DND-41 (cell line): ENCODE data around the gene RBM34.

Experiments
- ATAC-seq: fragments of 200-7000 bp; cut with Tn5 transposase; 3 replicates; pipeline ENCODE4 v1.9.1; 2021; ENCODE audit warnings: low read depth; ENCODE audit not compliant: insufficient read depth
- DNase-seq: peaks from one replicate; pipeline ENCODE4 v3.0.0-alpha.2; 2020
- H2AFZ ChIP-seq: 2 replicates; pipeline ENCODE4 v1.6.0; 2012; ENCODE audit warnings: low read depth, low read length
- H3K27ac ChIP-seq: 2 replicates; pipeline ENCODE4 v1.5.1; 2012; ENCODE audit warnings: low read length, inconsistent platforms
- H3K27me3 ChIP-seq: fragments of 200-600 bp; sonication (generic); 2 replicates; pipeline ENCODE4 v1.6.0; 2012; ENCODE audit warnings: low read length, mild to moderate bottlenecking, inconsistent platforms; ENCODE audit not compliant: insufficient read depth, poor library complexity
- H3K36me3 ChIP-seq: 2 replicates; pipeline ENCODE4 v1.5.1; 2012; ENCODE audit warnings: low read length, inconsistent platforms; ENCODE audit not compliant: insufficient read depth
- H3K4me1 ChIP-seq: 2 replicates; pipeline ENCODE4 v1.5.1; 2012; ENCODE audit warnings: mild to moderate bottlenecking, low read length; ENCODE audit not compliant: insufficient read depth
- H3K4me2 ChIP-seq: 2 replicates; pipeline ENCODE4 v1.6.0; 2012; ENCODE audit warnings: mild to moderate bottlenecking, moderate library complexity, low read length, inconsistent platforms; ENCODE audit not compliant: insufficient read depth
- H3K4me3 ChIP-seq, 2 experiments: fragments of 200-600 bp in 1 of 2; shearing (Covaris generic) in 1 of 2; 2 replicates each; pipeline ENCODE4 v1.5.1; 2012 to 2016; ENCODE audit warnings: inconsistent platforms in 2 of 2, low read length in 2 of 2, mild to moderate bottlenecking in 2 of 2, low read depth in 1 of 2, moderate library complexity in 1 of 2
- H3K79me2 ChIP-seq: 2 replicates; pipeline ENCODE4 v1.6.0; 2012; ENCODE audit warnings: low read length, inconsistent platforms; ENCODE audit not compliant: insufficient read depth
- H3K9ac ChIP-seq: 2 replicates; pipeline ENCODE4 v1.6.0; 2012; ENCODE audit warnings: low read depth, mild to moderate bottlenecking, inconsistent platforms, low read length, moderate library complexity
- H3K9me3 ChIP-seq: 2 replicates; pipeline ENCODE4 v1.5.1; 2012; ENCODE audit warnings: low read length, moderate library complexity, mild to moderate bottlenecking, inconsistent platforms; ENCODE audit not compliant: insufficient read depth, severe bottlenecking
- H4K20me1 ChIP-seq: 2 replicates; pipeline ENCODE4 v1.6.0; 2012; ENCODE audit warnings: low read length; ENCODE audit not compliant: insufficient read depth
- EZH2 ChIP-seq: IDR thresholded peaks from 3 replicates; pipeline ENCODE4 v1.6.1; 2012; ENCODE audit warnings: borderline replicate concordance, low read depth, mild to moderate bottlenecking, moderate library complexity, low read length, inconsistent platforms; ENCODE audit not compliant: severe bottlenecking
- TF ChIP-seq, protein P1 (sequence below): IDR thresholded peaks from 2 replicates; pipeline ENCODE4 v1.5.1; 2012; ENCODE audit warnings: borderline replicate concordance, low read length, moderate library complexity, mild to moderate bottlenecking; ENCODE audit not compliant: poor library complexity, severe bottlenecking; ENCODE audit errors: extremely low read depth

The RBM34 gene

DNA sequence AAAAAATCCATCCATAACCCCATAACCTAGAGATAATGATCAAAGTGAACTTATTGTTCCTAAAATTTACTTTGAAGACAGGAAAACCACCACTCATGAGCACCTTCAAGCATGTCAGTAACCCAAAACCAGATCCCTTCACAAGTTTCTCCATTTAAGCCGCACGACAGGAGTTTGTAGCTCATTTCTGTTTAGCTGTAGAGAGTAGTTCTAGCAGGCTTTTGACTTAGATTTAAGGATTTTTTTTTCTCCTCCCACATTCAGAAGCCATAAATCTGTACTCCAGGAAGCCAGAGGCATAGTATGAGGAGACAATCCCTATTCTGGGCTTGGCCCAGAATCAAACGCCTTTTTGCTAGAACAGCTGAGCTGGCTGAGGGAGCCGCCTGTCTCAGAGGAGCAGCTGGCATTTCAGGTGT is 58.0 kb downstream of the RBM34 start:
- ATAC-seq, result peak; percentile 78
- peaks cover 24% of the 10 kb centered on the region for H4K20me1 ChIP-seq
- H3K27ac ChIP-seq, result 0 out of 2 replicates have a peak overlapping the region, but pooled peaks have one; percentile 48
- no peak overlapping the region for H3K9ac ChIP-seq
- no peak overlapping the region for H3K4me2 ChIP-seq
- H3K27me3 ChIP-seq, result no peaks in the 10 kb centered on the region
- TF ChIP-seq, protein P1, sequence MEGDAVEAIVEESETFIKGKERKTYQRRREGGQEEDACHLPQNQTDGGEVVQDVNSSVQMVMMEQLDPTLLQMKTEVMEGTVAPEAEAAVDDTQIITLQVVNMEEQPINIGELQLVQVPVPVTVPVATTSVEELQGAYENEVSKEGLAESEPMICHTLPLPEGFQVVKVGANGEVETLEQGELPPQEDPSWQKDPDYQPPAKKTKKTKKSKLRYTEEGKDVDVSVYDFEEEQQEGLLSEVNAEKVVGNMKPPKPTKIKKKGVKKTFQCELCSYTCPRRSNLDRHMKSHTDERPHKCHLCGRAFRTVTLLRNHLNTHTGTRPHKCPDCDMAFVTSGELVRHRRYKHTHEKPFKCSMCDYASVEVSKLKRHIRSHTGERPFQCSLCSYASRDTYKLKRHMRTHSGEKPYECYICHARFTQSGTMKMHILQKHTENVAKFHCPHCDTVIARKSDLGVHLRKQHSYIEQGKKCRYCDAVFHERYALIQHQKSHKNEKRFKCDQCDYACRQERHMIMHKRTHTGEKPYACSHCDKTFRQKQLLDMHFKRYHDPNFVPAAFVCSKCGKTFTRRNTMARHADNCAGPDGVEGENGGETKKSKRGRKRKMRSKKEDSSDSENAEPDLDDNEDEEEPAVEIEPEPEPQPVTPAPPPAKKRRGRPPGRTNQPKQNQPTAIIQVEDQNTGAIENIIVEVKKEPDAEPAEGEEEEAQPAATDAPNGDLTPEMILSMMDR, result no peak
- no peak for TF ChIP-seq EZH2
- H3K36me3 ChIP-seq, result peaks cover 10% of the 10 kb centered on the region
- DNase-seq, result peak; percentile 64
- no peaks in the 10 kb centered on the region for H3K79me2 ChIP-seq
- H3K4me3 ChIP-seq, result no peak overlapping the region
- H2AFZ ChIP-seq, result no peak overlapping the region
- no peaks in the 10 kb centered on the region for H3K9me3 ChIP-seq
- H3K4me1 ChIP-seq, result peaks cover 21% of the 10 kb centered on the region

DNA sequence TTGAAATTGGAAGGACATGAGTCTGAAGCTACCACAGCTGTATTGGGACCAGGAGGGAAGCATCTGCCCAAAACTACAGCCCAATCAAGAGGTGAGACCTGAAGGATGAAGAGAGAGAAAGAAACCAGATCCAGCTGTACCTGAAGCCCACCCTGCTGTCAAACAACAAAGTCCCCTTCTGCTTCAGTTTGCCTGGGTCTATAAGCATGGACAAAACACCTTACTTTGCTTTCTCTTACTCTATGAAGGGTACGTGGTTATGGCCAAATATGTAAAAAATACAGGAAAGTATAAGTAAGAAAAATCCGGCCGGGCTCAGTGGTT is 58.8 kb downstream of the RBM34 start:
- H3K9me3 ChIP-seq, result no peaks in the 10 kb centered on the region
- no peak overlapping the region for H3K4me3 ChIP-seq
- no peaks in the 10 kb centered on the region for H3K79me2 ChIP-seq
- ATAC-seq (no peak), DNase-seq (no peak)
- peaks cover 3% of the 10 kb centered on the region for H3K36me3 ChIP-seq
- TF ChIP-seq, protein P1, result no peak
- TF ChIP-seq EZH2, result no peak
- no peak overlapping the region for H2AFZ ChIP-seq
- no peak overlapping the region for H3K9ac ChIP-seq
- peaks cover 17% of the 10 kb centered on the region; the same call in 1 of the 2 replicates for H4K20me1 ChIP-seq
- H3K4me1 ChIP-seq, result peaks cover 21% of the 10 kb centered on the region
- H3K4me2 ChIP-seq, result no peak overlapping the region
- no peak overlapping the region for H3K27ac ChIP-seq
- no peaks in the 10 kb centered on the region for H3K27me3 ChIP-seq

GRCh38 chr1:235101558-235102258 is 59.3 kb downstream of the RBM34 start:
- ATAC-seq, result no peak
- Histone ChIP-seq H3K4me2 (no peak overlapping the region), H3K27me3 (no peaks in the 10 kb centered on the region), H3K4me3 (no peak overlapping the region), H3K9me3 (no peaks in the 10 kb centered on the region), H3K36me3 (no peaks in the 10 kb centered on the region), H4K20me1 (peaks cover 14% of the 10 kb centered on the region; the same call in 1 of the 2 replicates), H3K9ac (no peak overlapping the region), H3K79me2 (no peaks in the 10 kb centered on the region), H2AFZ (no peak overlapping the region), H3K4me1 (peaks cover 21% of the 10 kb centered on the region), H3K27ac (no peak overlapping the region)
- TF ChIP-seq EZH2, result no peak
- TF ChIP-seq, protein P1, result no peak
- DNase-seq, result no peak
